ENCODE results near the gene PLXDC1.
"Not testable (repeated sequence)": the region's sequence is repeated elsewhere in the genome, so short reads cannot be mapped to it uniquely, and the experiment has no call there.

PLXDC1 gene

DNA sequence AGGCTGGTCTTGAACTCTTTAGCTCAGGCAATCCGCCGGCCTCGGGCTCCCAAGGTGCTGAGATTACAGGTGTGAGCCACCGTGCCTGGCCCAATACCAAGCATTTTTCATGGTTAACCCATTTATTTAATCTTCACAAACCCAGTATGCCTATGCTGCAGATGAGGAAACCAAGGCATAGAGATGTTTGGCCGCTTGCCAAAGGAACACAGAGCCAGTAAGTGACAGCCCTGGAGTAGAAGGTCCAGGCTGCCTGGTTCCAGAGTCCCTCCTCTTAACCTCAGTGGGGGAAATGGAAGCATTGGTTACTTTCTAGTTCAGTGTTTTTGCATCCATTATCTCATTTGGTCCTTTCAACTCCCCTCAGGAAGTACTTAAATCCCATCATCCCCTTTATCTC is 29.9 kb upstream of the PLXDC1 start:
- DNase-seq (ENCODE audit: low spot score) = no peak

DNA sequence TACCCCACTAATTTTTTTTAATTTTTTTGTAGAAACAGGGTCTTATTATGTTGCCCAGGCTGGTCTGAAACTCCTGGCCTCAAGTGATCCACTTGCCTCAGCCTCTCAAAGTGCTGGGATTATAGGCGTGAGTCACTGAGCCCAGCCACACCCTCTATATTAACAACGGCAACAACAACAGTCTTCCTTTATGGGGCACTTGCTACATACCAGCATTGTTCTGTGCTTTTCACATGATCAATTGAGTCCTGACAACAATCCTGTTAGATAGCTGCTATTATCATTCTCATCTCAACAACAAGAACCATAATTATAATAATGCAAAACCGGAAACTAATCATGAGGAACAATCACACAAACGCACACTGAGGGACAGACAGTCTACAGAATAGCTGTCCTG is 27.1 kb upstream of the PLXDC1 start:
- DNase-seq (ENCODE audit: low spot score) = peak; percentile 76

DNA sequence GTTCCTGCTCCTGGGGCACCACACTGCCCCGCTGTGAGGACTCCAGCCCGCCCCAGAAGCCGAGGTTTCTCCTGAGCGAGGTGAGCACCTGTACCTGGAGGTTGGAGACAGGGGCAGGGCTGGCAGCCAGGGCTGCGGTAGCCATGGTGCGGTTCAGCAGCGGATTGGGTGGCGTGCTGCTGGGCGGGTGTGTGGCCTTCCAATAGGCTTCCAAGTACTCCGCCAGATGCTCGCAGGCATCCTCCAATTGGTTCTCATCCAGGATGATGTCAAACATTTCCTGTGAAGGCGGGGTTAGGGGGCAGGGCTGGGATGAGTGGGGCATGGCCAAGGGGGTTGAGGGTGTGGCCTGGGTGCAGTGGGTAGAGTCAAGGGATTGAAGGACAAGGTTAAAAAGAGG is 25.8 kb upstream of the PLXDC1 start:
- no peak for DNase-seq (ENCODE audit: low spot score)

DNA sequence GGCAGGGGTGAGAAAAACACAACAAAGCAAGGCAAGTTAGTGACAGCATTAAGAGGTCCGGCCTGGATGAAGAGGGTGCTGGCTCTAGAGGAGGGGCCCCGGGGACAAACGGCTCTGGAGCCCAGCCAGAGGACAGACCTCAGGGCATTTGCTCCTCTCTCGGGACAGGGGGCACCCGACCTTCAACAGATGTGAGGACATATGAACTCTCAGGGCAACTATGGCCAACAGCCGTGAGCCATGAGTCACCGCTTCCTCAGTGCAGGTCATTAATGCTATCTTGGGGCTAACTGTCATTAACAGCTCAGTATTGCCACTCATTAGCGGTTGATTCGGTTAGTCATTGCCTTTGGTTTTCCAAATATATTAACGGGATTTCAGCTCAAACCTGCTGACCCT is 24.3 kb upstream of the PLXDC1 start:
- DNase-seq (ENCODE audit: low spot score) = no peak

DNA sequence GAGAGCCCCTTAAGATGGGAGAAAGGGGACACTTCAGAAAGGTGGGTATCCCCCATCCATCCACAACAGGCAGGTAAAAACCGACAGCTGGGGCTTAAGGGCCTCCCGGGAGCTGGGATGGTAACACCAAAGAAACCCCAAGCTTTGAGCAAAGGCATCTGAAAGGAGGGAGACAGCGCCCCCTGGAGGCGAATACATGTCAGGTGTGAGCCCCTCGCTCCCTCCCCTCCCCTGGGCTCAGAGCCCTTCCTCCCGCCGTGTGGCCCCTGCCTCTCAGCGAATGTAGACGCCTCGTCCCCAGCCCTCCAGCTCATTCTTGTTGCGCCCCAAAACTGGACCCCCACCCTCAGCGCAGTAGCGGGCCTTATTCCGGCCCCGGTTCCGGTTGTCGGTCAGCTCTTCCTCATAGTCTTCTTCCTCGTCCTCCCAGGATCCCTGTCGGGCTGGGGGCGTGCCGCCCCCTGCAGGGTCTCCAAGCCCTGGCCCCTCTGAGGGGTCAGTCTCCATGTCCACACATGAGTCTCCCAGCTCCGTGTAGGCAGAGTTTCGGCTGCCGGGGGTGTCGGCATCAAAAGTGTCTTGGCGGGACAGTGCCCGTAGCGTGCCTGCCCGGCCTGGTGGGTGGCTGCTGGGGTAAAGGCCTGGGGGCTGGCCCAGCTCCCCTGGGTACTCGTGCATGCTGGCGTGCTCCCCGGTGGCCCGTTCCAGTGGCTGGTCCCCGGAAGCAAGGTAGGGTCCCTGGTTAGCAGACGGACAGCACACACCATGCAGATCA is 23.7 kb upstream of the PLXDC1 start:
- DNase-seq (ENCODE audit: low spot score) = peak; percentile 33

DNA sequence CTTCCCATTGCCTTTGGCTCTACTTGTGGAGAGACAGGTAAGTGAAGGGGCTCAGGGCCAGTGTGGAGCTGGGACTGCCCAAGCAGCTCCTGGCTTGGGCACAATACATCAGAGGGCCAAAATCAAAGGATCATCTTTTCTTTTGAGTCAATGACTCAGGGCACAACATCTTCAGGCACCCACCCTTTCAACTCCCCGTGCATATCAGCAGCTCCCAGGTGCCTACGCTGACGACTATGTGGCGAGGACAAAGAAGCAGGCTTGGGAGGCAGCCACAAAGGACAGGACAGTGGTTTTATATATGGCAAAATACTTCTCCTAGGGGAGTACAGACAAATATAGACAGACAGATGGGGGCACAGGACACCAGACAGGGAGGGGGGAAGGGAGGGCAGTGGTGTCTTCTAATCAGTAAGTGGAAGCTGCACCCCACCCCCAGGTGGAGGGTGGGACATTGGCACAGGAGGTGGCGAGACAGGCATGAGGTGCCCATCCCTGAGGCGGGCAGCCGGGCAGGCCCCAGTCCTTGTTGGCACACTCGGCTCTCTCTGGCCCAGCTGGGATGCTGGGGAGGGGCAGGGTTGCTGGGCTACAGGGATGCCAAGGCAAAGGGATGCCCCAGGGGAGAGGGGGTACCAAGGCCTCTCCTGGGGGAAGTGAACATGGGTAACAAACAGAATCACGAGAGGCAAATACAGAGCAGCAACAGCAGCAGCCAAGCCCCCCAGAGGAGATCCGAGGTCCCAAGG is 22.3 kb upstream of the PLXDC1 start:
- no peak for DNase-seq (ENCODE audit: low spot score)

DNA sequence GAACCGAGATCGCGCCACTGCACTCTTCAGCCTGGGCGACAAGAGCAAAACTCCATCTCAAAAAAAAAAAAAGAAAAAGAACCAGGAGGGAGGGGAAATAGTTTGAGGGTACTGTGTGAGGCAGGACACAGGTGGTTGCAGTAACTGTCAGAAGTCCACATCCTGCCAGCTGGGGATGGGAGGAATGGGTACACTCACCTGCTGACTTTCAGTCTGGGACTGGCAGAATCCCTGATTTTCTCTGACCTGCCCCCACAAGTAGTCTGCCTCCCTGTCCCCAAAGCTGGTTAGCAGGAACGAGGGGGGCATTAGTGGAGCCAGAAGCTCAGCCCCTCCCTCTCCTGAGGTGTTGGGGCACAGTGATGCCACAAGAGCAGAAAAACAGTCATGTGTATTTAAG is 21.6 kb upstream of the PLXDC1 start:
- DNase-seq (ENCODE audit: low spot score) = no peak

DNA sequence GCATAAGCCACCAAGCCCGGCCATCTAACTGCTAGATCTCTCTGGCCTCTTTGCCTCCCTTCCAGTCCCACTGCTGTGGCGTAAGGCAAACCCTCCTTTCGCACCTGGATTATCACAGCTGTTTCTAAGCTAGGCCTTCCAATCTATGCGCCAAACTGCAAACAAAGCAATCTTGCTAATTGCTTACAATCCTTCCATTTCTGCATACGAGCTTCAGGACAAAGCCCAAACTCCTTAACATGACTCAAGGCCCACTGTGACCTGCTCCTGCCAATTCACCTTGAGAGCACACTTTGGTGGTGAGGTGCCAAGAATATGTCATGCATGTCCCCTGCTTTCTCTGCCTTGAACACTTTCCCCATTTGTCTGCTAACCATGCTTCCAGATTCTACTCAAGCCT is 20.5 kb upstream of the PLXDC1 start:
- DNase-seq (ENCODE audit: low spot score) = no peak

DNA sequence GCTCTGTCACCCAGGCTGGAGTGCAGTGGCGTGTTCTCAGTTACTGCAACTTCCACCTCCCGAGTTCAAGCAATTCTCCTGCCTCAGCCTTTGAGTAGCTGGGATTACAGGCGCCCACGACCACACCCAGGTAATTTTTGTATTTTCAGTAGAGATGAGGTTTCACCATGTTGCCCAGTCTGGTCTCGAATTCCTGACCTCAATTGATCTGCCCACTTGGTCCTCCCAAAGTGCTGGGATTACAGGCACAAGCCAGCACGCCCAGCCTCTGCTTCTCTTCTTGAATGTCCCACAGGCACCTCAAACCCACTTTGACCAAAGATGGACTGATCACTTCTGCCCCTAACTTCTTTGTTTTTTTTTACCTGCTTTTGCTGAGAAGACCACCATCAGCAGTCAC is 19.1 kb upstream of the PLXDC1 start:
- no peak for DNase-seq (ENCODE audit: low spot score)

DNA sequence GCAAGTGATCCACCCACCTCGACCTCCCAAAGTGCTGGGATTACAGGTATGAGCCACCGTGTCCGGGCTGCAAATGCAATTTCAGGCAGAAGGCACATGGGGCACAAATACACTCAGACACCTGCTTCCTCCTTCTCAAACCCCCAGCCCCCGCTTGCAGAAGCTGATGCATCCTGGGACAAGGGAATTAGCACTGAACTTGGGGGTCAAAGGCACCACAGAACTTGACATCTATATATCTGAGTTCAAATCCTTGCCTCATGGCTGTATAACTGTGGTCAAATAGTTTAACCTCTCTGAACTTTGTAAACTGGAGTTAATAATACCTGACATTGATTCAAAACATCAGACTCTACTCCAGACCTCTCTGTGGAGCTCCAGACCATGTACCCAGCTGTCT is 18.7 kb upstream of the PLXDC1 start:
- no peak for DNase-seq (ENCODE audit: low spot score)

DNA sequence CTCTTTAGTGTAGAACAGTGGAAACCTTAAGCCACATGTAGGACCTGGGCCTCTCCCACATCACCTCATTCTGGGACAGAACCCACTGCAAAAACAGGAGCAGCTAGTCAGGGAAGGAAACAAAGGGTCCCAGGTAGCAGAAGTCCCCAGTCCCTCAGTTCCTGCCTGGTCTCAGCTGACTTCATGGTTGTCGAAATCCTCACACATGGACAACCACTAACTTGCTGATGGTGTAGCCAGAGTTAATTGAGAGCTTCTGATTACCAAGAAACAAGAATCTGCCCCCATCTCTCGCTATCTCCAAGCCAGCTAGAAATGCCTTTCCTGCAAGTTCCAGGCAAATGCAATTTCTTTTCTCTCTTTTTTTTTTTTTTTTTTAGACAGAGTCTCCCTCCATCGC is 18.1 kb upstream of the PLXDC1 start:
- no peak for DNase-seq (ENCODE audit: low spot score)

DNA sequence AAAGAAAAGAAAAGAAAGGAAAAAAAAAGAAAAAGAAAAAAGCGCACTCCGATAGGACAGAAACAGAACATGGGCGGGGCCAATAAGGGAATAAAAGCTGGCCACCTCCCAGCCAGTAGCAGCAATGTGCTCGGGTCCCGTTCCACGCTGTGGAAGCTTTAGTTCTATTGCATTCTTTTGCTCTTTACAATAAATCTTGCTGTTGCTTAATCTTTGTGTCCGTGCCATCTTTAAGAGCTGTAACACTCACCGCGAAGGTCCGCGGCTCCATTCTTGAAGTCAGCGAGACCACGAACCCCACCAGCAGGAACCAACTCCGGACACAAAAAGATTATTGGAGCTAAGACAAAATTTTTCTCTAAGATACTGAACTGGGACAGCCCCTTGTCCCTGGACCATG is 17.7 kb upstream of the PLXDC1 start:
- no peak for DNase-seq (ENCODE audit: low spot score)

DNA sequence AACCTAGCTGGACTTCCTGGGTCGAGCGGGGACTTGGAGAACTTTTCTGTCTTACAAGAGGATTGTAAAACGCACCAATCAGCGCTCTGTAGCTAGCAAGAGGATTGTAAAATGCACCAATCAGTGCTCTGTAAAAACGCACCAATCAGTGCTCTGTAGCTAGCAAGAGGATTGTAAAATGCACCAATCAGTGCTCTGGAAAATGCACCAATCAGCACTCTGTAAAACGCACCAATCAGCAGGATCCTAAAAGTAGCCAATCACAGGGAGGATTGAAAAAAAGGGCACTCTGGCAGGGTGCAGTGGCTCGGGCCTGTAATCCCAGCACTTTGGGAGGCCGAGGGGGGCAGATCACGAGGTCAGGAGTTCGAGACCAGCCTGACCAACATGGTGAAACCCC is 17.1 kb upstream of the PLXDC1 start:
- DNase-seq (ENCODE audit: low spot score) = not testable (repeated sequence)

DNA sequence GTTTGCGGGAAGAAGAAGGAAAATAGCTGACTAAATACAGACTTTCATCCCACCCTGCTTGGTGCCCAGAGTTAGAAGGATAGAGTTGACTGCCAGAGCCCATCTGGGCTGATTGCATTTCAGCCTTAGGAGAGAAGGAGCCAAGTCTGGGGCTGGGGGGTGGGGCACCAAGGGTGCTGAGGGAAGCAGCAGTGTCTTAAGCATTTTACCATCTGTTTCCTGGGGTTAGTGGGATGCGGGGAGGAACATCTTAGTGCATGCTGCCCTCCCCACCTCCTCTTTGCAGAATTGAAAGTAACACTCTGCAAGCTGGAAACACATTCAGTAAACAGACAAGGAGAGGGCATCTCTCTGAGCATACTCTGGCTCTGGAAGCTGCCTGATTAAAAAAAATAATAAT is 16.0 kb upstream of the PLXDC1 start:
- no peak for DNase-seq (ENCODE audit: low spot score)

DNA sequence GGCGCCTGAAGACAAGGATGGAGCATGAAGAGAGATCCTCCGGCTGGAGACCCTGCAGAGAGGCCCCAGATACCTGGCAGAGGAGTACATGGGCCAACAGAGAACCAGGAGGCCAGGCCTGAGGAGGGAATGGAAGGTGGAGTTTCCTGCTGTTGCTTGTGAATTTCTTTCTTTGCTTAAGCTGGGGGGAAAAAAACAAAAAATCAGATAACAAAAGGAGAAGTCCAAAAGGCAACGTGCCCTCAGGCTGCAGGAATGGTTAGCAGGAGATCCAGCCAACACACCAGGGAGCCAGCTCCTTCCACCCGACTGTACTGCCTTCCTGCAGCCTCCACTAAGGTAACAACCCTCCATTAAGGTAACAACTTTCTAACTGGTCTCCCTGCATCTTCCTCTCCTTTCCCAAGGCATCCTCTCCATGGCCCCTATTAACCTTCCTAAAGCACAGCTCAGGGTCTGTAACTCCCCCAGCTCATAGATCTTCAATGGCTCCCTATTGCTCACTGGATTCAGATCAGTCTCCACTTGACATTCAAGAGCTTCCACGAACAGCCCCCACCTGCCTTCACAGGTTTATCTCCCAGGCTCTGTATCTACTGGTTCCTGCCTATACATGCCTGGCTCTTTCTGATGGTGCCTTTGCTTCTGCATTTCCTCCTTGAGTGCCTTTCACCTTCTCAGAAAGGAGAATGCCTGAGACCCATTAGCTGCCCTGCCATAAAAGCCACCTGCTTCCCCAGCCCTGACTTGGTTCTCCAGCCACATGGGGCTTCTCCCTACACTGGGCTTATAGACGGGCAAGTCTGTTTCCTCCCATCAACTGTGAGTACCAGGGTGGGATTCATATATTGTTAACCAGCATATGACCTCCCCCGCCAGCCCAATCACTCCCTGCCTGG is 15.2 kb upstream of the PLXDC1 start:
- no peak for DNase-seq (ENCODE audit: low spot score)

DNA sequence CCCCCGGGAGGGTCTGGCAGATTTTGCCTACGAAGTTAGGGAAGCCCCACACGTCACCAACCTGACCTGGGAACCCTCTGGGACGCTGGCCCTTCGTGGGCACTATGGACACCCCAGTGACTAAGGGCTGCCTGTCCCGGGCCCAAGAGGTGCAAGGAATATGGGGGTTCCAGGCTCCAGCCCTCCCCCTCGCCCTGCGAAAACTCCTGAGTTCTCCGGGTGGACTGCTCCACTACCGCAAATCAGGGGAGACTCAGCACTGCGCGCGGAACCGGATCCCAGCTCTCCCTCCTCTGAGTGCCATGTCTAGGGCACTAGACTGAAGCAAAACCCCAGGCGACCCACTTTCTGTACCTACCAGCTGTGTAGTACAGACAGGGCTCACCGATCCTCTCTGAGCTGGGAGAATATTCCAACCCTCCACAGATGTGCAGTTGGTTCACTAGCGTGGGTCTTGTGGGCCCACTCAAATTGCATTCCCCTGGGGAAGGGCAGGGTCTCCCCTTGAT is 14.5 kb upstream of the PLXDC1 start, which contains the start of gene ARL5C:
Gene ARL5C (minus strand): TSS at position 321 of the 509 bp plus-strand sequence. CDS start 401 bp downstream, outside the sequence.
- no peak for DNase-seq (ENCODE audit: low spot score)

DNA sequence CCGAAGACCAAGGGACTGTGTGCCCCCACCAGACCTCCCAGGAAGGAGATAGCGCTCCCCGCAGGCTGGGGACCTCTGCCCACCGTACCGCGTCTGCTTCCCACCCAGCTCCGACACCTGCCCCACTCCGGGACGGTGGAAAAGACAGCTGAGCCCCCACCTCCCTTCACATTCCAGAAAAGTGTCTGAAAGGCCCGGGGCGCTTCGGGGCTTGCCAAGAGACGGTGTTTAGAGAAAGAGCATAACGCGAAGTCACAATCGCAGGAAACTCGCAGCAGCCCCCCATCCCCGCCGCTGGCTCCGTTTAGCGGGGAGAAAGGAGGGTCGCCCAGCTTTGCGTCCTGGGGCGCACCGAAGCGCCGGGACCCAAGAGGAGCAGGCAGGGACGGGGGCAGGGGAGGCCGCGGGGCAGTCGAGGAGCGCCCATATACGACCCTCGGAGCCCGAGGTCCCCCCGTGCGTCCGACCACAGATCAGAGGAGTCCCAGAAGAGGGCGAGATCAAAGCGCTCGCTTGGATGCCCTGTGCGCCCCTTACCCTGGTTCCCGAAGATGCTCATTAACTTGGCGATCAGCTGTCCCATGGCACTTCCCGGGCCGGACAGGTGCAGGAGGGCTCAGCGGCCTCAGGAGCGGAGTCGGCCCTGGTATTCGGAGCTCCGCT is 13.9 kb upstream of the PLXDC1 start:
- no peak for DNase-seq (ENCODE audit: low spot score)

DNA sequence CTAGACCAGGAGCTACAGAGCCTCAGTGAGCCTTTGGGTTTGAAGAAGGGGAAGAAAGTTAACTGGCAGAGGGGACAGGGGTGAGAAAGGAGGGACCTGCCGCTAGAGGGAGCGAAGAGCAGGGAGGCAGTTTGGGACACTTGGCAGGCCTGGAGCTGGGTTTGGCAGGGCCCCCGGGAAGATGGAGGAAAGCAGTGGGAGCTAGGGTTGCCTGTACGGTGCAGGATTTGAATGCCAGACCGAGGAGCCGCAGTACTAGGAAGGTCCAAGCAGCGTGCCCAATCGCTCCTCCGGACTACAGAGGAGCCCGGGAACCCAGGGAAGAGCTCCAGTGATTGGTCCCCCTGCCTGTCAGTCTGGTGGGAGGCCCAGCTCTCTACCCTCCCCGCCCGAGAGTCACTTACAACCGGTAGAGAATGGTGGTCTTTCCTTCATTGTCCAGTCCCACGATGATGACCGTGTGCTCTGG is 13.3 kb upstream of the PLXDC1 start:
- DNase-seq (ENCODE audit: low spot score) = peak; percentile 52

DNA sequence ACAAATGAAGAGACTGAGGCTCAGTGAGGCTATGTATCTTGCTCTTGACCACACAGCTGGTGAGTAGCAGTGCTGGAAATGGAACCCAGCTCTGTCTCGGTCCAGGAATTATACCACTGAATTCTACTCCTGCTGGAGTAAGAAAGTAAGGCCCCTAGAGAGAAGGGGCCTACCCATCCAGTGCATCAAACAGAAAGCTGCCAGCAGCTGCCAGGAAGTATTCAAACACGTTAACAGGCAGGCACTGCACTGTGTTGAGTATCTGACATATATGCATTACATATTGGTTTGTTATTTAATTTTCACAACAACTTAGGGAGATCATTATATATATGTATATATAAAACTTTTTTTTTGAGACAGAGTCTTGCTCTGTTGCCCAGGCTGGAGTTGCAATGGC is 10.5 kb upstream of the PLXDC1 start:
- DNase-seq (ENCODE audit: low spot score) = no peak

DNA sequence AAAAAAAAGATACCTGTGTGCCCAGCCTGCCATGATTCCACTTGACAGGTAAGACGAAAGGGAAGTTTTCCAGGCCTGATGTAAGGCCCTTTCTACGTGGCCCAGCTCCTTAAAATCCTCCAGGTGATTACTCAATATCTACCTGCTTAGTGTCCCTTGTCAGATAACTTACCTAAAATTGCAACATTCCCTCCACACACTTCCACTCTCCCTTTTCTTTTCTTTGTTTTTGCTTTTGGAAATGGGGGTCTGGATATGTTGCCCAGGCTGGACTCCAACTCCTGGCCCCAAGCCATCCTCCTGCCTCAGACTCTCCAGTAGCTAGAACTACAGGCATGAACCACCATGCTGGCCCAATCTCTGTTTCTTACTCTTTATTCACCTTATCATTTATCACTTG is 7.2 kb upstream of the PLXDC1 start:
- no peak for DNase-seq (ENCODE audit: low spot score)

DNA sequence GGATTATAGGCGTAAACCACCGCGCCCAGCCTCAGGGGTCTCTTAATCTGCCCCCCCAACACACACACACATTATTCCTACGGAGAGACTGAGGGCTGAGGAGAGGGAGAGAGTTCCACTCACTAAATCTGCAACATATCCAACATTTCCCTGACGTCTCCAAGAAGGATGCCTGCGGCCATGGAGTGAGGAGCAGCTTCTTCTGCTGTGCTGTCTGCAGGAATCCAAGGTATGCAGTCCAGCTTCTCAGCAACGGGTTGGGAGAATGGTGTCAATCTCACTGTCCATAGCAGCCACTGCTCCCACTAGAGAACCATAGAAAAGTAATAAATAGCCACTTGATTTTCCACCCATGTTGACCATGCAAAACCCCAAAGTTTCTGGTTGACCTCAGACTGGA is 5.1 kb upstream of the PLXDC1 start:
- no peak for DNase-seq (ENCODE audit: low spot score)

DNA sequence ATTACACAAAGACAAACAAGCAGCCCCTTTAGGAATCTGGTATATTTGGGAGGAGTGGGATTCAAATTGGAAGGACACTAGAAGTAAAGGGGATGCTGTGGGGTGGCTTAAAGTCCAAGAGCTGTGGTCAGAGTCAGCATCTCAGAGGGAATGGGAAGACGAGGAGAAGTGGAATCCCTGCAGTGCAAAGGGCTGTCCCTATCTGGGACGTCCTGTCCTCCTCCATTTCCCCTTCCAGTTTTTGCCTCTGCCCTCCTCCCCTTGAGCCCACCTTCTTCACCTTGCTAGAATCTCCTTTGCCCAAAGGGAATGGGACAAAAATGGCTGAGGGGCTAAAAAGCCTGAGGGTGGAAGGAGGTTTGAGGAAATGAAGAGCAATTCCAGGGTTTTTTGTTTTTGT is 4.2 kb upstream of the PLXDC1 start:
- no peak for DNase-seq (ENCODE audit: low spot score)

Data from LoVo (cell line).